Amniotic epithelial cell (primary cell): ENCODE measurements around the gene NBPF9.
A peak's percentile ranks its signal among the peaks of the same experiment; 100 is the strongest.
"Not testable (repeated sequence)": the region's sequence is repeated elsewhere in the genome, so short reads cannot be mapped to it uniquely, and the experiment has no call there.

Experiments used
- DNase-seq: peaks from one replicate; pipeline ENCODE4 v3.0.0-alpha.2; 2010; ENCODE audit warnings: low read depth

NBPF9 gene

GRCh38 chr1:149103109-149104081 lies at the start of gene NBPF9:
NBPF9 (minus strand) TSS chr1:149103551; CDS start chr1:149082139, 21,412 bp downstream.
- peak; percentile 8 for DNase-seq

- DNase-seq, result peak; percentile 3
Measured at GRCh38 chr1:149149909-149150308, 46.6 kb upstream of the NBPF9 start.

GRCh38 chr1:149137585-149137984 lies 34.2 kb upstream of the NBPF9 start:
- DNase-seq, result not testable (repeated sequence)

- DNase-seq, result not testable (repeated sequence)
Measured at GRCh38 chr1:149130938-149131337, 27.6 kb upstream of the NBPF9 start.

- not testable (repeated sequence) for DNase-seq
Measured at GRCh38 chr1:149129245-149129644, 25.9 kb upstream of the NBPF9 start.

GRCh38 chr1:149126555-149127145 lies 23.3 kb upstream of the NBPF9 start:
- not testable (repeated sequence) for DNase-seq

GRCh38 chr1:149123948-149124926 lies 20.9 kb upstream of the NBPF9 start:
- DNase-seq, result peak; percentile 12

GRCh38 chr1:149112828-149113227 lies 9.5 kb upstream of the NBPF9 start:
- DNase-seq, result not testable (repeated sequence)

GRCh38 chr1:149110343-149110742 lies 7.0 kb upstream of the NBPF9 start:
- DNase-seq, result not testable (repeated sequence)

- DNase-seq, result not testable (repeated sequence)
Measured at GRCh38 chr1:149102574-149102973, 777 bp downstream of the NBPF9 start.

GRCh38 chr1:149098276-149098675 lies 5.1 kb downstream of the NBPF9 start:
- not testable (repeated sequence) for DNase-seq

GRCh38 chr1:149093155-149093554 lies 10.2 kb downstream of the NBPF9 start:
- DNase-seq, result not testable (repeated sequence)

- not testable (repeated sequence) for DNase-seq
Measured at GRCh38 chr1:149075505-149076127, 27.7 kb downstream of the NBPF9 start.

- not testable (repeated sequence) for DNase-seq
Measured at GRCh38 chr1:149064611-149065010, 38.7 kb downstream of the NBPF9 start.

GRCh38 chr1:149043056-149043455 lies 60.3 kb downstream of the NBPF9 start:
- DNase-seq, result not testable (repeated sequence)

GRCh38 chr1:149033916-149034315 lies 69.4 kb downstream of the NBPF9 start:
- DNase-seq, result not testable (repeated sequence)

GRCh38 chr1:149024327-149024726 lies 79.0 kb downstream of the NBPF9 start:
- not testable (repeated sequence) for DNase-seq

GRCh38 chr1:149018577-149018976 lies 84.8 kb downstream of the NBPF9 start:
- DNase-seq, result not testable (repeated sequence)

- not testable (repeated sequence) for DNase-seq
Measured at GRCh38 chr1:149016626-149017025, 86.7 kb downstream of the NBPF9 start.

GRCh38 chr1:149015522-149015921 lies 87.8 kb downstream of the NBPF9 start:
- DNase-seq, result not testable (repeated sequence)

GRCh38 chr1:149013513-149013912 lies 89.8 kb downstream of the NBPF9 start:
- not testable (repeated sequence) for DNase-seq
